ENCODE measurements around the gene COL11A1.

- TF ChIP-seq TRIM28 (IDR thresholded peaks at IDR 0.05; ENCODE audit: borderline replicate concordance, low read length) (no peak), CTCF (tag by site-specific recombination; IDR thresholded peaks at IDR 0.05) (no peak), PBX3 (CRISPR knock-in tag; IDR thresholded peaks at IDR 0.05) (no peak), SETDB1 (IDR thresholded peaks at IDR 0.05; ENCODE audit: insufficient read length, low read length) (no peak), ZBTB44 (tag by site-specific recombination; IDR thresholded peaks at IDR 0.05) (no peak), ZNF558 (tag by site-specific recombination; IDR thresholded peaks at IDR 0.05) (no peak), YY1 (tag by site-specific recombination; IDR thresholded peaks at IDR 0.05) (no peak), MYNN (tag by site-specific recombination; IDR thresholded peaks at IDR 0.05; ENCODE audit: borderline replicate concordance) (no peak), SP2 (tag by site-specific recombination; IDR thresholded peaks at IDR 0.05) (no peak)
Measured at GRCh38 chr1:102899935-102900334, 208.4 kb downstream of the COL11A1 start.
